ENCODE results near the gene ZWILCH.

DNA sequence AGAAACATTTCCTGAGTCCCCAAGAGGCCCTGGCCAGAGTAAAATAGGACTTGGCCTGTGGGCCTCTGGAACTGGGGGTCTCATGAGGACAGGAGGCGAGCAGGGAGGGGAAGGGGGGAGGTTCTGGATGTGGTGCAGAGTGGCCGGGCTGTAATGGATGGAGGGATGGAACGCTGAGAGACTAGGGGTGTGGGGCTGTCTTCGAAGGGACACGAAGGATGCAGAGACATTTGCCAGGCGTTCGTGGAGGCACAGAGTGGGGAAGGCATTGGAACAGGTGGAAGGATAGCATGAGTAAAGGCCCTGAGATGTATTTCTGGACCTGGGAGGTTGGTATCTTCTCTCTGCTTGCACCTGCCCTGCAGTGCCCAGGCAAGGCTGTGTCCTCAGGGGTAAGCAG, 62.8 kb downstream of the ZWILCH start:
- no peak for TF ChIP-seq POLR2A (IDR thresholded peaks at IDR 0.05)
- TF ChIP-seq, protein P1, sequence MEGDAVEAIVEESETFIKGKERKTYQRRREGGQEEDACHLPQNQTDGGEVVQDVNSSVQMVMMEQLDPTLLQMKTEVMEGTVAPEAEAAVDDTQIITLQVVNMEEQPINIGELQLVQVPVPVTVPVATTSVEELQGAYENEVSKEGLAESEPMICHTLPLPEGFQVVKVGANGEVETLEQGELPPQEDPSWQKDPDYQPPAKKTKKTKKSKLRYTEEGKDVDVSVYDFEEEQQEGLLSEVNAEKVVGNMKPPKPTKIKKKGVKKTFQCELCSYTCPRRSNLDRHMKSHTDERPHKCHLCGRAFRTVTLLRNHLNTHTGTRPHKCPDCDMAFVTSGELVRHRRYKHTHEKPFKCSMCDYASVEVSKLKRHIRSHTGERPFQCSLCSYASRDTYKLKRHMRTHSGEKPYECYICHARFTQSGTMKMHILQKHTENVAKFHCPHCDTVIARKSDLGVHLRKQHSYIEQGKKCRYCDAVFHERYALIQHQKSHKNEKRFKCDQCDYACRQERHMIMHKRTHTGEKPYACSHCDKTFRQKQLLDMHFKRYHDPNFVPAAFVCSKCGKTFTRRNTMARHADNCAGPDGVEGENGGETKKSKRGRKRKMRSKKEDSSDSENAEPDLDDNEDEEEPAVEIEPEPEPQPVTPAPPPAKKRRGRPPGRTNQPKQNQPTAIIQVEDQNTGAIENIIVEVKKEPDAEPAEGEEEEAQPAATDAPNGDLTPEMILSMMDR (IDR thresholded peaks at IDR 0.05): no peak

Data from ovary (tissue), 3 donors.